Calu3 (cell line): ENCODE measurements around the gene UBE2A. TPM values are rescaled to one million over a fixed set of nuclear protein-coding genes. Genes with fewer than 3 reads are reported as not detected.

Experiments used
- BruUV-seq: library from RNA; stranded (reverse); fragments of 400-500 nt; replicated peaks from 2 replicates; lab custom pipeline; 2021; lab: Mats Ljungman, UMichigan
- CTCF ChIA-PET: fragments of 300-600 bp; sonication (Branson Sonifier 250); formaldehyde crosslinking; loops from one replicate; lab custom pipeline; 2022; ENCODE audit warnings: antibody characterized with exemption; lab: Charles Lee
- DNase-seq: peaks from one replicate; pipeline ENCODE4 v3.0.0; 2022
- H3K27ac Mint-ChIP-seq: one replicate; pipeline ENCODE4 v1.8.0; 2022; ENCODE audit warnings: mixed read lengths; ENCODE audit not compliant: unreplicated experiment
- H3K27me3 Mint-ChIP-seq: one replicate; pipeline ENCODE4 v1.8.0; 2022; ENCODE audit warnings: mixed read lengths; ENCODE audit not compliant: unreplicated experiment
- H3K36me3 Mint-ChIP-seq: one replicate; pipeline ENCODE4 v1.8.0; 2022; ENCODE audit warnings: mild to moderate bottlenecking, moderate library complexity, mixed read lengths; ENCODE audit not compliant: insufficient read depth, unreplicated experiment
- H3K4me1 Mint-ChIP-seq: one replicate; pipeline ENCODE4 v1.8.0; 2022; ENCODE audit warnings: mild to moderate bottlenecking, low read depth, mixed read lengths; ENCODE audit not compliant: unreplicated experiment
- H3K4me3 Mint-ChIP-seq: one replicate; pipeline ENCODE4 v1.8.0; 2022; ENCODE audit warnings: mild to moderate bottlenecking, low read depth, moderate library complexity, mixed read lengths; ENCODE audit not compliant: unreplicated experiment
- H3K9me3 Mint-ChIP-seq: one replicate; pipeline ENCODE4 v1.8.0; 2022; ENCODE audit warnings: low read depth, mixed read lengths; ENCODE audit not compliant: unreplicated experiment
- intact Hi-C: fragments of 100-400 bp; cut with micrococcal nuclease; formaldehyde crosslinking; loops from one replicate; pipeline ENCODE4 v1.10.0; 2022; ENCODE audit not compliant: unreplicated experiment
- total RNA-seq: library from RNA; stranded (reverse); gene quantifications from 2 replicates; pipeline ENCODE4 v1.2.3, GENCODE V29; 2022
- TF ChIP-seq, protein P1 (sequence below): fragments of 200-600 bp; IDR thresholded peaks from one replicate; pipeline ENCODE4 v1.8.0; 2022; ENCODE audit warnings: antibody characterized with exemption; ENCODE audit not compliant: unreplicated experiment

Gene UBE2A
- total RNA-seq, 1 experiment from 2014 or later: 65.0 TPM

DNA sequence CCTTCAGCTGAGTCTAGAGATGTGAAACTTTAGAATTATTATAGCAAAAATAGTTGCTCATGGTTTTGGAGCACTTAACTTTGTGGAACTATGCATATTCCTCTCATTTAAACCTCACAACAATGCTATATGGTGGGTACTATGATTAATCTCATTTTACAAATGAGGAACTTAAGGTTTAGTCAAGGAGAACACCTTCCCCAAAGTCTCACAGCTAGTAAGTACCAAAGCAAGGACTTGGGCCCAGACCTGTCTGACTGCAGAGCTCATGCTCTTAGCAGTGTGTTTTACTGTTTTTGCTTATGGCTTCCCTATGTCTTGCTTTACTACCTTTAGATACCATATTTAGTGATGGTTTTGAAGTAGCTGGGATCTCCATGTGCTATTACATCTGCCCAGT, 5.1 kb downstream of the UBE2A start:
- Mint-ChIP-seq H3K4me1 (no peaks in the 10 kb centered on the region), H3K9me3 (no peaks in the 10 kb centered on the region), H3K36me3 (peaks cover 11% of the 10 kb centered on the region), H3K4me3 (no peak overlapping the region), H3K27me3 (no peaks in the 10 kb centered on the region), H3K27ac (no peak overlapping the region)
- TF ChIP-seq, protein P1, sequence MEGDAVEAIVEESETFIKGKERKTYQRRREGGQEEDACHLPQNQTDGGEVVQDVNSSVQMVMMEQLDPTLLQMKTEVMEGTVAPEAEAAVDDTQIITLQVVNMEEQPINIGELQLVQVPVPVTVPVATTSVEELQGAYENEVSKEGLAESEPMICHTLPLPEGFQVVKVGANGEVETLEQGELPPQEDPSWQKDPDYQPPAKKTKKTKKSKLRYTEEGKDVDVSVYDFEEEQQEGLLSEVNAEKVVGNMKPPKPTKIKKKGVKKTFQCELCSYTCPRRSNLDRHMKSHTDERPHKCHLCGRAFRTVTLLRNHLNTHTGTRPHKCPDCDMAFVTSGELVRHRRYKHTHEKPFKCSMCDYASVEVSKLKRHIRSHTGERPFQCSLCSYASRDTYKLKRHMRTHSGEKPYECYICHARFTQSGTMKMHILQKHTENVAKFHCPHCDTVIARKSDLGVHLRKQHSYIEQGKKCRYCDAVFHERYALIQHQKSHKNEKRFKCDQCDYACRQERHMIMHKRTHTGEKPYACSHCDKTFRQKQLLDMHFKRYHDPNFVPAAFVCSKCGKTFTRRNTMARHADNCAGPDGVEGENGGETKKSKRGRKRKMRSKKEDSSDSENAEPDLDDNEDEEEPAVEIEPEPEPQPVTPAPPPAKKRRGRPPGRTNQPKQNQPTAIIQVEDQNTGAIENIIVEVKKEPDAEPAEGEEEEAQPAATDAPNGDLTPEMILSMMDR: no peak
- BruUV-seq: no TSS peak
- DNase-seq: no peak
- CTCF ChIA-PET: no interaction called here
- intact Hi-C loops: no loop called here

DNA sequence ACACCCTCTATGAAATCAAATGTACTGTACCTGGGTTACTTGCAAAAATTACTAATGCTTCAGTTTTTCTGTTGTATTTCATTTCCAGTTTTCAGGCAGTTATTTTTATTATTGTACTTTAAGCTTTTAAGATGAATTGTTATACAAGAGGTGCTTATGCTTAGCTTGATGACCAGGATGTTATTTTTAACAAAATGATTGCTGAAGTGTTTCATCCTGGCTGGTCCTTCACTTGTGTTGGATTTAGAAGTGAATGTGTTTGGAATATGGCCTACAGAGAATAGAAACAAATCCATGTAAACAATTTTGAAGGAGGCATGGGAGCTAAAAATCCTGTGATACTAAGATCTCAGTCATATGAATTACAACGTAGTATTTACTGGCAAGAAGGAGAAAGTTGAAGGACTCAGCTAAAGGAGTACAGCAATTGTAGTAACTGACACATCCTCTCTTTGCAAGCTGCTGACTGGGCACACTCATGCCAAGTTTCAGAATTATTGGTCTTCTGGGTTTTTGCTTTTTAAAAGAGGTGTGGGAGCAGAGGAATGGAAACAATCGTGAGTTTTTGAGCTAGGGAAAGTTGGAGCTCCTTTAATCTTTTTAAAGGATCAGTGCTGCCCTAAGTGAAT, 9.2 kb downstream of the UBE2A start:
- TSS peak; percentile 3 for BruUV-seq
- H3K27me3 Mint-ChIP-seq: no peaks in the 10 kb centered on the region
- H3K4me1 Mint-ChIP-seq: no peaks in the 10 kb centered on the region
- H3K4me3 Mint-ChIP-seq: no peak overlapping the region
- CTCF ChIA-PET: interaction anchor here (0.6 to 0.9 kb wide), 2 partner anchors 9 to 201 kb away, joined by 3 to 4 read pairs; partner anchors contain the start of gene UBE2A
- H3K9me3 Mint-ChIP-seq: no peaks in the 10 kb centered on the region
- H3K27ac Mint-ChIP-seq: no peak overlapping the region
- intact Hi-C loops: no loop called here
- TF ChIP-seq, protein P1: no peak
- H3K36me3 Mint-ChIP-seq: no peaks in the 10 kb centered on the region
- no peak for DNase-seq

DNA sequence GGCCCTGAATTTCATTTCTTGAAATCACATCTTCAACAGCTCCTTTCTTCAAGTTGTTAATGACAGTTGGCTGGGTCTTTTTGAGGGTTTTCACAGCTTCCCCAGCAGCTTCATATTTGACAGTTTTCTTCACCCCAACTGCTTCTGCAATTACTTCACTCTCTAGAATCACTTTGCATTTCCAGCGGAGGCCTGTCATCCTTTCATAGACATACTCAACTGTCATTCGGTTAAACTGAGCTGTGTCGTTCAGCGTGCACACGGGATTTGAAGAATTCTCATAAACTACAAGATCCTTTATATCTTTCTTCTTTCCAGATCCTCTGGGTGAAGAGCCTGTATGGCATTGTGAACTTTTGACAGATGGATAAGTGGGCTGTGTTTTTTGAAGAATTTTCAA, 15.4 kb downstream of the UBE2A start:
- H3K27ac Mint-ChIP-seq: no peak overlapping the region
- no peak overlapping the region for H3K4me3 Mint-ChIP-seq
- DNase-seq: no peak
- BruUV-seq: TSS peak; percentile 17
- H3K4me1 Mint-ChIP-seq: no peaks in the 10 kb centered on the region
- peaks cover 32% of the 10 kb centered on the region for H3K36me3 Mint-ChIP-seq
- TF ChIP-seq, protein P1: no peak
- CTCF ChIA-PET: interaction anchor here (0.6 kb wide), 1 partner anchor 165 kb away, joined by 3 read pairs; no protein-coding TSS in a partner anchor
- intact Hi-C loops: no loop called here
- no peaks in the 10 kb centered on the region for H3K27me3 Mint-ChIP-seq
- no peaks in the 10 kb centered on the region for H3K9me3 Mint-ChIP-seq

DNA sequence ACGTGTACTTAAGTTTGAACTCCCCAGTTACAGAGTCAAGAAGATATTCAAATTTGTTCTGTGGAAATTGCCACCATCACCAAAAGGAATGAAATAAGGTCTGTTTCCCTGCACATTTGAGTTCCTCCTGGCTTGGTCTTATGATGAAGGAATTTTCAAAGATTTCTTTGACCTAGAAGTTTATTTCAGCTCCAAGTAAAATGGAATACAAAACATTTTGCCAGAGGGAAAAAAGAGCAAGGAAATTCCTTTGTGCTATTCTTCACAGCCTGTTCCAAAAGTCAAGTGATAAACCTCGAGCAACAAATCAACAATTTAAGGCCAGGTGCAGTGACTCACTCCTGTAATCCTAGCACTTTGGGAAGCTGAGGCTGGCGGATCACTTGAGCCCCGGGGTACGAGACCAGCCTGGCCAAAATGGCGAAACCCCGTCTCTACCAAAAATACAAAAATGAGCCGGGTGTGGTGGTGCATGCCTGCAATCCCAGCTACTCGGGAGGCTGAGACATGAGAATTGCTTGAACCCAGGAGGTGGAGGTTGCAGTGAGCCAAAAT, 28.4 kb downstream of the UBE2A start:
- H3K27me3 Mint-ChIP-seq: no peaks in the 10 kb centered on the region
- peaks cover 16% of the 10 kb centered on the region for H3K4me1 Mint-ChIP-seq
- BruUV-seq: no TSS peak
- H3K27ac Mint-ChIP-seq: no peak overlapping the region
- no peaks in the 10 kb centered on the region for H3K9me3 Mint-ChIP-seq
- peaks cover 37% of the 10 kb centered on the region for H3K36me3 Mint-ChIP-seq
- TF ChIP-seq, protein P1: no peak
- no peak for DNase-seq
- intact Hi-C loops: no loop called here
- no peak overlapping the region for H3K4me3 Mint-ChIP-seq
- CTCF ChIA-PET: no interaction called here
